GM12874 (cell line): ENCODE measurements around the gene PALLD.

Experiments
- TF ChIP-seq, protein P1 (sequence below): IDR thresholded peaks from 2 replicates; pipeline ENCODE4 v1.5.1; 2011; ENCODE audit warnings: low read depth, mild to moderate bottlenecking, control low read depth, low read length, moderate library complexity; ENCODE audit not compliant: insufficient read depth

Gene PALLD

DNA sequence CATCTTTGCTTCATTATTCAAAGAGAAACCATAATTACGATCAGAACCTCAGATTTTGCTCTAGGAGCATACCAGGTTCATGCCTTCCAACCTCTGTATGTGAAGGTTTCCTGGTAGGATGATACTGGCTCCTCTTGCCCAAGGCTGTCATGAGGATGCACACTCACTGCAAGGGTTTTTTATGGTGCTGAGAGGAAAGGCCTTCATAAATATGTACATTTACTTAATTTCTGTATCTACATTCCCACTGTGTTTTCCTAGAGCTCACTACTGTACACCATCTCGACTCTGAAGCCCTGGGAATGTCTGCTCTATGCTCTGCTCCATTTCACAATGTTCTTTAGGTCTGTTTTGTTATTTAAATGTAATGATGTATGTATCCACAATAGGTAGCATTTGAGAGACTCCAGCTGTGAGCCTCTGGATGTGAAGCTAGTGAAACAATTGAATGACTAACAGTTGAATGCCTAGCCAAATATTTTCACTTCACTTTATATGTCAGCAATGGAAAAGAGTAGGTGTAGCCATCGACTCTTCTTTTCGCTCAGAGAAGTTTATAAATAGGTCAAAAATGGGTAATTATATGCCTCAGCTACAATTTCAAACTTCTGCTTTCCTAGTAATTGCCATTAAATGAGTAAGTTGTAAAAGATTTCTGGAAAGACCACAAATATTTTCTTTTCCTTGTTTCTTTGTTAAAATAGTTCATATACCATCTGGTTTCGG, 228.0 kb downstream of the PALLD start:
- TF ChIP-seq, protein P1, sequence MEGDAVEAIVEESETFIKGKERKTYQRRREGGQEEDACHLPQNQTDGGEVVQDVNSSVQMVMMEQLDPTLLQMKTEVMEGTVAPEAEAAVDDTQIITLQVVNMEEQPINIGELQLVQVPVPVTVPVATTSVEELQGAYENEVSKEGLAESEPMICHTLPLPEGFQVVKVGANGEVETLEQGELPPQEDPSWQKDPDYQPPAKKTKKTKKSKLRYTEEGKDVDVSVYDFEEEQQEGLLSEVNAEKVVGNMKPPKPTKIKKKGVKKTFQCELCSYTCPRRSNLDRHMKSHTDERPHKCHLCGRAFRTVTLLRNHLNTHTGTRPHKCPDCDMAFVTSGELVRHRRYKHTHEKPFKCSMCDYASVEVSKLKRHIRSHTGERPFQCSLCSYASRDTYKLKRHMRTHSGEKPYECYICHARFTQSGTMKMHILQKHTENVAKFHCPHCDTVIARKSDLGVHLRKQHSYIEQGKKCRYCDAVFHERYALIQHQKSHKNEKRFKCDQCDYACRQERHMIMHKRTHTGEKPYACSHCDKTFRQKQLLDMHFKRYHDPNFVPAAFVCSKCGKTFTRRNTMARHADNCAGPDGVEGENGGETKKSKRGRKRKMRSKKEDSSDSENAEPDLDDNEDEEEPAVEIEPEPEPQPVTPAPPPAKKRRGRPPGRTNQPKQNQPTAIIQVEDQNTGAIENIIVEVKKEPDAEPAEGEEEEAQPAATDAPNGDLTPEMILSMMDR = no peak

DNA sequence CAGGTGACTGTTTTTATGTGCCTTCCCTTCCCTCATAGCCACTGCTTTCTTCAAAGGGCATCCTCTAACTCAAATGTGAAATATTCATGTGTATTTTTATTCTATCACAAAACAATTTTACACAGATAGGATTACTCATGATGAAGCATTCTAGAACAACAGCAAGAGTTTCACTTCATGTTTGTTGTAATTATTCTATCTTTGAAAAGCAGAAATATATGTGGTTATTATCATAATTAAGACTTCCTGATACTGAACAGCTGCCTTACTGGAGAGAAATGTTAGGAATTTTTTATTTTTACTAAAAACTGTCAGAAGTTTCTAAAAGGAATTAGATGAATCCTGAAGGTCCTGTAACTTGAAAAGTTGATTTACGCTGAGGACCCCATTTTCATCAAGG, 229.1 kb downstream of the PALLD start:
- TF ChIP-seq, protein P1 = no peak

DNA sequence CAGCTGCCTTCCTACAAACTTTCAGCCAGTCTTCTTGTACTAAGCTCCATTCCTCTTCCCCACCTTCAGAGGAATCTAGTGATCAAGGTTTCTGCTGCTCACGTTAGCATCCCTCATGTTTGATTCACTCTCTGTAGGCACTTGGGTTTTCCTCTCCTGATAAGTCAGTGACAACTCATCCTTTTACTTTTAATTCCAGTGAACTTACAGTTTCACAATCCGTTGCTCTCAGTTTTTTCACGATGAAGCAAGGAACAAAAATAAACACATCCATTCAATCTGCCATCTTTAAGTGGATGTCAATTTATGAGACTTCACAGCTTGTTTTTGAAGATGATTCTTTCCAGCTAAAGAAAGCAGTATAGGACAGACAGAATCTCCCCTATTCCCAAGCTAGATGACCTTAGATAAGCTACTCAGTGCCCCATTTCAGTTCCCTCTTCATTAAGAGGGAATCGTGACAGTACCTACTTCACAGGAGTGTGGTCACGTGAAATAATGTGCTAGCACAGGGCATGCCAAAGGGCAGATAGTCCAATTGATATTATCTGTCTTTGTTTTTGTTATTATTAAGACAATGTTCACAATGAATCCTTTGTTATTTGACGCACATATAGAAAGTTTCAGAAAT, 234.3 kb downstream of the PALLD start:
- TF ChIP-seq, protein P1 = no peak

DNA sequence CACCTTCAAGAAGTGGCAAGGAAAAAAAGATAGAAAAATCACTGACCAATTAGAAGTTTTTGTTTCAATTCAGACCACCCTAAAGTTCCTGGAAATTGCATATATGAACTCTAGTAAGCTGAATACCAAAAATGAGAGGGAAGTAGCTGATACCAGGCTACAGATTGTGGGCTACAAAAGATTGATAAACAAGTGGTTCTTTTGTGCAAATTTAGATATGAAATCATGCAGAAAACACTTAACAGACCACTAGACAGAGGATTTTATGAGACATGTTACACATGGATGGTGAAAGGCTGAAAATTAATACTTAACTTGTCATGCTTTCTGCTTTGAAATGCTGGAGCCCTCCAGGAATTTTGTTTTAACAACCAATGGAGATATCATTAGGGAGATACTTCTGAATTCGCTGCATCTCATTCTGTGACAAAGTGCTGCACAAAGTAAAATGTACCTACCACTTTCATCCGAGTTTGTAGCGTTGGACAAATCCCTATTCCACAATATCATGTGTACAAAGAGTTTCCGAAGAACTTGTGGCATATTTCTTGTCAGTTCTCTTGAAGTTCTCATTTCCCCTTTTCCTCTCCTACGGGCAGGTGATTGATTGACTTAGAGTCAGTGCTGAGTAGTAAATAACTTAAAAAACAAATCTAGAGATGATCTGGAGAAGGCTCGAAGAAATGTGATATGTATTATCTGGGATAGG, 235.0 kb downstream of the PALLD start:
- TF ChIP-seq, protein P1 = no peak

DNA sequence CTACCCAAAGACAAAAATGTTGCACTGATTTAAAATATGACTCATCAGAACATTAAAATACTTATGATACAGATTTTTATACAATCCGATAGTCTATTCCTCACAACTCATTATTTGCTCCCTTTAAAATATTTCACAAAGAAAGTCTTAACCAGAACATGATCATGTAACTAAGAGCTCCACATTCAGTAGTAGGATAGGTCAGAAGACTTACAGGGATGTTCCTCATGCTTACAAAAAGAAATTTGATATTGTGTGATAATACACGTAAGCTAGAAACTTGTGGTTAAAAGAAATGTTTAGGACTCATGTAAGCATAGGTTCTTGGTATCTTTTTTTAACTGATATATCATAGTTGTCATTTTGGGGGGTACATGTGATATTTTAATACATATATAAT, 235.9 kb downstream of the PALLD start:
- TF ChIP-seq, protein P1 = no peak

DNA sequence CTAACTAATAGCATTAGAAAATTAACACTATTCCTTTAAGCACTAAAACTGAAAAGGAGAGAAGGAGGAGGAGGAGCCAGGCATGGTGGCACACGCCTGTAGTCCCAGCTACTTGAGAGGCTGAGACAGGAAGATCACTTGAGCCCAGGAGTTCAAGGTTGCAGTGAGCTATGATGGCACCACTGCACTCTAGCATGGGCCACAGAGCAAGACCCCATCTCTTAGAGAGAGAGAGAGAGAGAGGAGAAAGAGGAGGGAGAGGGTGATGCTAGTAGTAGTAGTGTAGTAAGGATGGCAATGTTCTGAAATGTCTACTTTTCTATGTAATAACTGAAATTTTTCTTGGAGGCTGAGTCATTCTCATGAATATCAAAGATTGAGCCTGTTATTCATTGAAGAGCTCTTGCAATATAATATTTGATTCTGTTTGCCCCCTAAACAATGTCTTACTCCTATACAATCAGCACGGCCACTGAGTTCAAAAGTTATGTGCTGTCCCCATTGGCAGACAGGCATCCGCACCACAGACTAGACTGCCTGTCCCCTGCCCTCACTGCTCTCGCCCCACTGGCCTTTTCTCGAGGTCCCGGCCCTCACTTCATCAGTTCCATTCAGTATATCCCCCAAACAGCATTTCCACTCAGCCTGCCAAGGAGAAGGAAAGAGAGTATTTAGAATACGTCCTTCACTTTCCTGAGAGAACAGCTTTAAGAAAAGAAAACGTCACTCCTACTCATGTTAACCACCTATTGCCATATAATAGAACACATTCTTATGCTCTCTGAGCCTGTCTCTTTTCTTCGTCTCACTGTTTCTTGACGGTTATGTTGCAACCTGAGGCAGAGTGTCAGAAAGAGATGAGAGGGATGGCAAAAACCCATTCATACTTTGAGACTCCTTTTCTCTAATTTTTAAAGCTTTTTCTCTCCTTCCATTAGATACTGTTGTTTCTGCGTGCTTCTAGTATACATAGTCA, 238.1 kb downstream of the PALLD start:
- TF ChIP-seq, protein P1 = no peak

DNA sequence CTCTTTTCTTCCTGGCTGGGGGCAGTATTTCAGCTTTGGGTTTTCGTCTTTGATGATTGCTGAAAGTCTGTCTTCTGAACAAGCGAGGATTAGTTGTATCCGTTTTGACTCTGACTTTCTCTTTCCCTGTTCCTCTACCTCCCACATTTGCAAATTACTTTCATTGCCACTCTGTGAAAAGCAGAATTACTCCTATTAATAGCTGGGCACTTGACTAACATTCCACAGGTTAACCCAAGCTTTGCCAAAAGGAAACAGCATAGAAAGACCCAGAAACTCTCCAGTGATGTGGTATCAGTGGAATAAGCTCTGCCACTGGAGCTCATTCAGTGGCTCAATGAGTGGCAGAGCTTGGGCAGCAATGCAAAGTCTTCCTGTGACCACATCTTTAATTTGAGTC, 238.9 kb downstream of the PALLD start:
- TF ChIP-seq, protein P1 = no peak
